HCT116 (cell line): Measurements from ENCODE around the gene TTYH2. TPM values are rescaled to one million over a fixed set of nuclear protein-coding genes. Genes with fewer than 3 reads are reported as not detected.

Experiments
- ATAC-seq: fragments of 200-7000 bp; cut with Tn5 transposase; 2 replicates; pipeline ENCODE4 v1.9.1; 2020; ENCODE audit warnings: mild to moderate bottlenecking, moderate library complexity
- BruUV-seq: library from RNA; stranded (reverse); fragments of 400-500 nt; replicated peaks from 2 replicates; lab custom pipeline; 2021; lab: Mats Ljungman, UMichigan
- CTCF ChIA-PET: fragments of 300-600 bp; sonication (Branson Sonifier 250); formaldehyde crosslinking; loops from one replicate; lab custom pipeline; 2021; ENCODE audit warnings: antibody characterized with exemption; lab: Charles Lee
- POLR2A ChIA-PET: fragments of 300-600, 350-600 bp; sonication (Branson Sonifier 250); formaldehyde crosslinking; loops from one replicate; lab custom pipeline; 2021; ENCODE audit warnings: antibody characterized with exemption; lab: Charles Lee
- RAD21 ChIA-PET, 2 experiments: fragments of 300-600 bp; sonication (Branson Sonifier 250); formaldehyde crosslinking; loops; one replicate each; lab custom pipeline; 2023; ENCODE audit warnings: low total read pairs in 2 of 2; ENCODE audit not compliant: uncharacterized antibody in 2 of 2, unreplicated experiment in 2 of 2, low non-redundant PET in 1 of 2; lab: Charles Lee
- DNase-seq: peaks from one replicate; pipeline ENCODE4 v3.0.0-alpha.2; 2010; ENCODE audit warnings: low read depth, low spot score
- H2AFZ ChIP-seq: fragments of 200-600 bp; shearing (Covaris generic), sonication (generic); 2 replicates; pipeline ENCODE4 v1.6.1; 2017; ENCODE audit warnings: low read depth, mixed run types, mixed read lengths, antibody characterized with exemption, low read length; ENCODE audit not compliant: poor library complexity, severe bottlenecking
- H3K27ac ChIP-seq: 2 replicates; pipeline ENCODE4 v1.5.1; 2012; ENCODE audit warnings: low read depth, low read length
- H3K27me3 ChIP-seq: fragments of 200-600 bp; sonication (generic); 2 replicates; pipeline ENCODE4 v1.6.1; 2016; ENCODE audit warnings: mixed run types, low read length, mixed read lengths; ENCODE audit not compliant: insufficient read depth
- H3K36me3 ChIP-seq, 2 experiments: fragments of 200-500 bp in 1 of 2; fragments of 200-600 bp in 1 of 2; sonication (Bioruptor generic) in 1 of 2; sonication (generic) in 1 of 2; 2 replicates each; pipeline versions ENCODE4 v1.5.1 to v1.6.1; 2014 to 2016; ENCODE audit warnings: low read length in 2 of 2, inconsistent platforms in 1 of 2, mixed read lengths in 1 of 2, mixed run types in 1 of 2; ENCODE audit not compliant: insufficient read depth in 2 of 2, control insufficient read depth in 1 of 2
- H3K4me1 ChIP-seq, 2 experiments: fragments of 200-600 bp in 1 of 2; sonication (generic) in 1 of 2; 2 replicates each; pipeline versions ENCODE4 v1.5.1 to v1.6.1; 2012 to 2017; ENCODE audit warnings: low read length in 2 of 2, inconsistent platforms in 1 of 2, mild to moderate bottlenecking in 1 of 2, mixed read lengths in 1 of 2, mixed run types in 1 of 2, moderate library complexity in 1 of 2; ENCODE audit not compliant: insufficient read depth in 2 of 2, control insufficient read depth in 1 of 2
- H3K4me2 ChIP-seq: fragments of 200-600 bp; sonication (generic); 2 replicates; pipeline ENCODE4 v1.6.1; 2017; ENCODE audit warnings: mixed run types, low read length, mixed read lengths
- H3K4me3 ChIP-seq, 2 experiments: fragments of 200-600 bp in 1 of 2; sonication (generic) in 1 of 2; replicated peaks in 1 of 2; 2 replicates each; pipeline ENCODE4 v1.5.1; 2011 to 2016; ENCODE audit warnings: low read length in 2 of 2, control low read depth in 1 of 2, low read depth in 1 of 2, mild to moderate bottlenecking in 1 of 2, mixed read lengths in 1 of 2, mixed run types in 1 of 2
- H3K79me2 ChIP-seq: fragments of 200-600 bp; sonication (generic); 2 replicates; pipeline ENCODE4 v1.6.1; 2017; ENCODE audit warnings: mild to moderate bottlenecking, mixed run types, low read length, moderate library complexity, mixed read lengths; ENCODE audit not compliant: insufficient read depth
- H3K9ac ChIP-seq: fragments of 200-600 bp; sonication (generic); 2 replicates; pipeline ENCODE4 v1.6.1; 2016; ENCODE audit warnings: low read length, mixed read lengths
- H3K9me2 ChIP-seq: fragments of 200-600 bp; sonication (generic), shearing (Covaris generic); 2 replicates; pipeline ENCODE4 v1.6.1; 2017; ENCODE audit warnings: mixed run types, mild to moderate bottlenecking, moderate library complexity; ENCODE audit not compliant: insufficient read depth
- H3K9me3 ChIP-seq, 2 experiments: fragments of 200-500 bp in 1 of 2; fragments of 200-600 bp in 1 of 2; sonication (Bioruptor generic) in 1 of 2; sonication (generic) in 1 of 2; 2 replicates each; pipeline ENCODE4 v1.6.1; 2014 to 2017; ENCODE audit warnings: low read length in 2 of 2, mixed read lengths in 2 of 2, inconsistent platforms in 1 of 2, low read depth in 1 of 2, mild to moderate bottlenecking in 1 of 2, mixed run types in 1 of 2, moderate library complexity in 1 of 2; ENCODE audit not compliant: control insufficient read depth in 1 of 2, insufficient read depth in 1 of 2
- H4K20me1 ChIP-seq: fragments of 200-600 bp; sonication (generic), shearing (Covaris generic); 2 replicates; pipeline ENCODE4 v1.6.1; 2017; ENCODE audit warnings: mixed run types, mild to moderate bottlenecking, moderate library complexity; ENCODE audit not compliant: insufficient read depth
- ATF3 ChIP-seq: IDR thresholded peaks from 2 replicates; pipeline ENCODE4 v1.6.1; 2012
- CBX3 ChIP-seq: IDR thresholded peaks from 2 replicates; pipeline ENCODE4 v1.6.1; 2012; ENCODE audit warnings: low read depth
- CEBPB ChIP-seq: IDR thresholded peaks from 2 replicates; pipeline ENCODE4 v1.6.1; 2012; ENCODE audit warnings: low read depth
- EGR1 ChIP-seq: IDR thresholded peaks from 2 replicates; pipeline ENCODE4 v1.6.1; 2012; ENCODE audit warnings: low read depth
- ELF1 ChIP-seq: IDR thresholded peaks from 2 replicates; pipeline ENCODE4 v1.6.1; 2012; ENCODE audit warnings: low read depth, borderline replicate concordance
- EZH2 ChIP-seq: fragments of 200-600 bp; sonication (generic); IDR thresholded peaks from 2 replicates; pipeline ENCODE4 v1.6.1; 2017; ENCODE audit warnings: antibody characterized with exemption, mixed run types
- EZH2phosphoT487 ChIP-seq: fragments of 200-600 bp; IDR thresholded peaks from 2 replicates; pipeline ENCODE4 v1.6.1; 2018; ENCODE audit warnings: antibody characterized with exemption, borderline replicate concordance
- JUND ChIP-seq: IDR thresholded peaks from 2 replicates; pipeline ENCODE4 v1.6.1; 2012
- MAX ChIP-seq: IDR thresholded peaks from 2 replicates; pipeline ENCODE4 v1.6.1; 2012
- POLR2A ChIP-seq: IDR thresholded peaks from 2 replicates; pipeline ENCODE4 v1.7.0; 2011; ENCODE audit warnings: borderline replicate concordance; ENCODE audit not compliant: insufficient read depth, insufficient read length; ENCODE audit errors: extremely low read depth
- POLR2AphosphoS5 ChIP-seq: IDR thresholded peaks from 2 replicates; pipeline ENCODE4 v1.6.1; 2011; ENCODE audit warnings: mild to moderate bottlenecking, low read depth, low read length, moderate library complexity
- RAD21 ChIP-seq: IDR thresholded peaks from 2 replicates; pipeline ENCODE4 v1.6.1; 2012; ENCODE audit warnings: low read depth, mild to moderate bottlenecking
- REST ChIP-seq: IDR thresholded peaks from 2 replicates; pipeline ENCODE4 v1.6.1; 2012; ENCODE audit warnings: low read depth
- SIN3A ChIP-seq: IDR thresholded peaks from 2 replicates; pipeline ENCODE4 v1.6.1; 2012; ENCODE audit warnings: low read depth
- SP1 ChIP-seq: IDR thresholded peaks from 2 replicates; pipeline ENCODE4 v1.6.1; 2012; ENCODE audit warnings: low read depth
- ZNF274 ChIP-seq: fragments of 200-500 bp; sonication (Bioruptor generic); IDR thresholded peaks from 2 replicates; pipeline ENCODE4 v1.6.1; 2014; ENCODE audit warnings: mild to moderate bottlenecking, low read depth, low read length, inconsistent platforms
- intact Hi-C: fragments of 100-400 bp; cut with micrococcal nuclease; formaldehyde crosslinking; loops from 2 replicates; pipeline ENCODE4 v1.10.0; 2022
- total RNA-seq: library from RNA; stranded (reverse); gene quantifications from one replicate; pipeline ENCODE4 v1.2.1, GENCODE V29; 2021; ENCODE audit not compliant: unreplicated experiment

TTYH2 gene
- total RNA-seq, 1 experiment from 2014 or later = 10.8 TPM

- ChIA-PET CTCF (interaction anchor here (1.9 kb wide), 1 partner anchor 18 kb away, joined by 6 read pairs; no protein-coding TSS in a partner anchor), RAD21 (no interaction called here), POLR2A (no interaction called here)
- Histone ChIP-seq H3K9me3 (no peaks in the 10 kb centered on the region), H3K9me2 (no peaks in the 10 kb centered on the region), H4K20me1 (no peaks in the 10 kb centered on the region), H3K36me3 (no peaks in the 10 kb centered on the region), H2AFZ (no peak overlapping the region), H3K27me3 (no peaks in the 10 kb centered on the region), H3K9ac (no peak overlapping the region), H3K4me3 (no peak overlapping the region), H3K27ac (no peak overlapping the region), H3K4me1 (peaks cover 13 to 28% of the 10 kb centered on the region in 2 experiments), H3K79me2 (peaks cover 3% of the 10 kb centered on the region; the same call in 1 of the 2 replicates), H3K4me2 (no peak overlapping the region)
- intact Hi-C loops = no loop called here
- TF ChIP-seq ATF3 = no peak
- no peak for TF ChIP-seq POLR2A
- TF ChIP-seq EZH2phosphoT487 = no peak
- TF ChIP-seq POLR2AphosphoS5 = no peak
- no peak for TF ChIP-seq REST
- TF ChIP-seq EGR1 = no peak
- no peak for TF ChIP-seq MAX
- no peak for TF ChIP-seq ZNF274
- no peak for TF ChIP-seq CEBPB
- no peak for TF ChIP-seq EZH2
- TF ChIP-seq SIN3A = no peak
- no peak for TF ChIP-seq RAD21
- no peak for TF ChIP-seq SP1
- no peak for TF ChIP-seq JUND
- no peak for TF ChIP-seq CBX3
- no peak for TF ChIP-seq ELF1
- ATAC-seq (no peak), DNase-seq (no peak)
- no TSS peak for BruUV-seq
Observed at GRCh38 chr17:74217037-74217730, 3.8 kb downstream of the TTYH2 start.
